Heart left ventricle (tissue), 13 donors: ENCODE measurements around the gene MACROD1.

Source experiments
- POLR2A ChIP-seq, 2 donors: fragments of 450-650 bp; IDR thresholded peaks; one replicate each; pipeline ENCODE4 v1.6.1; 2017; ENCODE audit warnings: antibody characterized with exemption in 2 of 2, mild to moderate bottlenecking in 2 of 2, moderate library complexity in 2 of 2
- TF ChIP-seq, protein P1 (sequence below), 12 donors: fragments of 200-600 bp; sonication (generic) in 4 of 12; IDR thresholded peaks; one replicate each; pipeline versions ENCODE4 v1.5.0 to v1.8.0; 2018 to 2022; ENCODE audit warnings: antibody characterized with exemption in 12 of 12, mild to moderate bottlenecking in 5 of 12
- donor health status: ischemic (EF 13 %, LVEDD 7.1; RV severe dilation, severe dysfunction).
- donor health status: DM: no; HTN: yes; CAD: no.
- donor health status: DM: no; HTN: no; CAD: no.
- donor health status: ischemic (EF 25% LVEDD 6.9; RV normal size, moderate dysfunction).
- donor health status: ischemic (EF 25% LVEDD 5.7; RV mildly dilated, moderate dysfunction).
- donor health status: ischemic (EF 35%, LVEDD 5.7; RV mildly dilated, moderate dysfunction).
- donor health status: nonischemic (EF 11% LVEDD 7.7; RV severe dilation, severe dysfunction).
- donor health status: DM: yes; HTN: yes; CAD: no.
- donor health status: PGD.
- donor health status: ischemic (EF 29% LVEDD 5.4; RV normal size, mild dysfunction).
- donor health status: nonischemic (EF 23%, LVEDD 6.1; RV moderate dilation, normal function).

DNA sequence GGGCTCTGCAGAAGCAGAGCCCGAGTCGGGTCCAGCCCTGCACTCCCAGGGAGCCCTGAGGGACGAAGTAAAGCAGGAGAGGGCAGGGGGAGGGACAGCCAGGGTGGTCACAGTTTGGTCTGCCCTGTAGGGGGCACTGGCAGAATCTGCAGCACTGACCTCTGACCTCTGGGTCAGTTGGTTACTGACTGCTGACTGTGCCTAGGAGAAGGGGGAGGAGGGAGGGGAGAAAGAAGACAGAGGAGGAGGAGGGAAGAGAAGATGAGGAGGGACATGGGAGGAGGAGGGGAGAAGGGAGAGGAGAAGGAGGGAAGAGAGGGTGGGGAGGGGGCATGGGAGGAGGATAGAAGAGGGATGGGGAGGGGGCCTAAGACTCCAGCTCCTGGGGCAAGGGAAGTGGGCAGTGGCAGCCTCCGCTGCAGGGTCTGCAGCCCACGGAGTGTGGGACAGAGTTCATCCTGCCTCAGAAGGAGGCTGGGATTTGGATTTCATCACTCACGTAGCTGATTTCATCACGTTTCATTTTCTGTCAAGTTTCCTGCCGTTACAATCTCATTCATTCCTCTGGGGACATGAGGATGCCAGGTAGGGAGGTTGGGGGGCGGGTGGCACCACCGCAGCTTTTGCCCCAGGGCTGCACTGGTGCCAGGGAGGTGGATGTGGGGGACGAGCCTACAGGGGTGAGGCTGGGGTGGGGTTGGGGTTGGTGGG, 75.0 kb downstream of the MACROD1 start:
- TF ChIP-seq, protein P1, sequence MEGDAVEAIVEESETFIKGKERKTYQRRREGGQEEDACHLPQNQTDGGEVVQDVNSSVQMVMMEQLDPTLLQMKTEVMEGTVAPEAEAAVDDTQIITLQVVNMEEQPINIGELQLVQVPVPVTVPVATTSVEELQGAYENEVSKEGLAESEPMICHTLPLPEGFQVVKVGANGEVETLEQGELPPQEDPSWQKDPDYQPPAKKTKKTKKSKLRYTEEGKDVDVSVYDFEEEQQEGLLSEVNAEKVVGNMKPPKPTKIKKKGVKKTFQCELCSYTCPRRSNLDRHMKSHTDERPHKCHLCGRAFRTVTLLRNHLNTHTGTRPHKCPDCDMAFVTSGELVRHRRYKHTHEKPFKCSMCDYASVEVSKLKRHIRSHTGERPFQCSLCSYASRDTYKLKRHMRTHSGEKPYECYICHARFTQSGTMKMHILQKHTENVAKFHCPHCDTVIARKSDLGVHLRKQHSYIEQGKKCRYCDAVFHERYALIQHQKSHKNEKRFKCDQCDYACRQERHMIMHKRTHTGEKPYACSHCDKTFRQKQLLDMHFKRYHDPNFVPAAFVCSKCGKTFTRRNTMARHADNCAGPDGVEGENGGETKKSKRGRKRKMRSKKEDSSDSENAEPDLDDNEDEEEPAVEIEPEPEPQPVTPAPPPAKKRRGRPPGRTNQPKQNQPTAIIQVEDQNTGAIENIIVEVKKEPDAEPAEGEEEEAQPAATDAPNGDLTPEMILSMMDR (IDR thresholded peaks at IDR 0.05), result no peak
- TF ChIP-seq POLR2A (IDR thresholded peaks at IDR 0.05), result no peak
